Globus pallidus (tissue), 1 donor: Measurements from ENCODE around the gene MFRP.

ENCODE experiments used
- DNase-seq: peaks from one replicate; pipeline ENCODE4 v3.0.0-alpha.2; 2015; ENCODE audit warnings: low spot score

The MFRP gene

GRCh38 chr11:119318240-119319135, 28.0 kb downstream of the MFRP start:
- peak; percentile 50 for DNase-seq

DNA sequence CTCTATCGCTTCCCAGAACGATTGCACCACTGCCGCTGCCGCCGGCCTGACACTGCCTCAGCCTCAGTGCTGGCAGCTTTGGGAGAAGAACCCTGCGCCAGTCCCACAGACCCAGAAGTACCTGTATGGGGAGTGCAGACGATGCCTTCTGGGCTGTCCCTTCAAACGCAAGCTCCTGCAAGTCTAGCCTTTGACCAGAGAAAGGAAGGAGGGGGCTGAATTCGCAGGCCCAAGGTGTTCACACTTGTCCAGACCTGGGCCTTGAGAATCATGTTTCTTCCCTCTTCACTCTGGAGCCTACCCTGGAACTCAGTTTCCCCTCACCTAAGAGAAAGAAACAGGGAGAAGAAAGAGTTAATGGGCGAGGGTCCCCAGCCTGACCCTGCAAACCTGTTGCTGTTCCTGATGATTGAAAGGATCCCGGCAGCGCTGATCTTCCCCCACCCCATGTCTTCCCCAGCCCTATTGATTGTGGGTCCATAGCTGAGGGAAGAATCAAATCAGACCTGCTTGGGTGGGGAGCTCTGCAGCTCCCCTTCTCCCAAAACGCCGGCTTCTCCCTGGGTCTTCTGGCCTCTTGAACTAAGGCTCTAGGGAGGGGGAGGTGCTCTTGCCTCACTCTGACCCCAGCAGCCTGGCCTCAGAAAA, 28.8 kb downstream of the MFRP start:
- DNase-seq, result peak; percentile 38

DNA sequence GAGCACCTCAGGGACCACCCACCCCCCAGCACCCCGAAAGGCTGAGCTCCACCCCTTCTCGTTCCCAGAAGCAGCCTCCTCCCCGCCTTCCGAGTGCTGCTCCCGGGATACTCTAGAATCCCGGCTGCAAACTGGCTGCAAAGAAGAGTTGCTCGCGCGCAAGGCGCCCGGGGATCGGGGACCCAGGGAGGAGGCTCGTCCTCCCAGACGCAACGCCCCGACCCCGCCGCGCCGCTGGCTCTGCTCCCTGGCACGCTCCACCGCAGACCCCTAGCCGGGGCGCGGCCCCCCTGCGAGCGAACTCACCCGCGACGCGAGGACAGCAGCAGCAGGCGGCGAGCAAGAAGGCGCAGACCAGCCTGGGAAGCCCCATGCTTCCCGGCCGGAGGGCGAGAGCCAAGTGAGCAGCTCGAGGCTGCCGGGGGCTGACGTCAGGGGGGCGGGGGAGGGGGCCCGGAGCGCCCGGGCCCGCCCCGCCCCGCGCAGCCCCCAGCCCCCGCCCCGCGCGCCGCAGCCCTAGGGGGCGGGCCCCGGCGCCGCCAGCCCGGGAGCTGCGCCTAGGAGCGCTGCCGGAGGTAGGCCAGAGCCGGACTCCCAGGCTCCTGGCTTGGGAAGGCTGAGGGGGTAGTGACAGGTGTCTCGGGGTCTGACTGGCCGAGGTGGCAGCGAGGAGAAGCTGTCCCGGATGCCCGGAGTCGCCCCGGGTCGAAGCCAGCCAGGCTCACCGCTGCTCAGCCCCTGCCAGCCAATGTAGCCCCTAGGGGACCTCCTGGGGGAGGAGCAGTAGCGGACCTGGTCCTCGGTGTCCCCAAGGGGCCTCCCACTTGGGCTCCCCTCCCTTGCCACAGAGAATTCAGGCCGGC, 29.5 kb downstream of the MFRP start, which contains the start of gene MCAM:
MCAM (minus strand) TSS at position 402 of the 863 bp plus-strand sequence; CDS start at position 373, 29 bp downstream.
- peak; percentile 71 for DNase-seq

DNA sequence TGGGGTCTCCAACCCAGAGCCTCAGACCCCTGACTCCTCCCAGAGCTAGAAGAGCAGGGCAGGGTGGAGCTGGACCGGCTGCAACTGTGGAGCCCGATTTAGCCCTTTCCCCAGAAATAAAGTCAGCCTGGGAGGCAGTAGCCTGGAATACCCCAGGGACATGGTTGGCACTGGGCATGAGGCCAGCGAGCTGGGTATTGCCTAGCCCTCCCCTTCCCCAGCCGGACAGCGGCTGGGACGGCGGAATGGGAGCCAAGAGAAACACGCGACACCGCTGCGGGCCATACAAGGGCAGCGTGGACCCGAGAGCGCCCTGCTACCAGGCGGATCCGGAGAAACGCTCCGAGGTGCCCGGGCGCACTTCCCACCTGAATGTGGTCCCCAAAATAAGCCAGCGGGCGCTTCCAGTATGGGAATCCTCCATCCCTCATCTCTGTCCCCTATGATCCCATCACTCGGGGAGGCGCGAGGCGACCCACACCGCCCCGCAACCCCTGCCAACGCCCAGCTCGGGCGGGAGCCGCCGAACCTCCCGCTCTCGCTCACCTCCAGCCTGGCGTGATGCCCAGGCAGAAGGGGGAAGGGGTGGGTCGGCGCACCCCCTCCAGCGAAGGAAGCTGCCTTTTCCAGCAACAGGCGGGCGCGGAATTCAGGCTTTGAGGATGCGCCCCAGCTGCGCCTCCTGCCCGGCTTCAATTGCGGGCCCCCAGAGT, 30.3 kb downstream of the MFRP start:
- DNase-seq, result peak; percentile 90

GRCh38 chr11:119315131-119316015, 31.1 kb downstream of the MFRP start:
- DNase-seq, result peak; percentile 84

GRCh38 chr11:119314726-119315125, 31.8 kb downstream of the MFRP start:
- no peak for DNase-seq

- DNase-seq, result no peak
These were observed 35.8 kb downstream of the MFRP start for GRCh38 chr11:119310682-119311052.

DNA sequence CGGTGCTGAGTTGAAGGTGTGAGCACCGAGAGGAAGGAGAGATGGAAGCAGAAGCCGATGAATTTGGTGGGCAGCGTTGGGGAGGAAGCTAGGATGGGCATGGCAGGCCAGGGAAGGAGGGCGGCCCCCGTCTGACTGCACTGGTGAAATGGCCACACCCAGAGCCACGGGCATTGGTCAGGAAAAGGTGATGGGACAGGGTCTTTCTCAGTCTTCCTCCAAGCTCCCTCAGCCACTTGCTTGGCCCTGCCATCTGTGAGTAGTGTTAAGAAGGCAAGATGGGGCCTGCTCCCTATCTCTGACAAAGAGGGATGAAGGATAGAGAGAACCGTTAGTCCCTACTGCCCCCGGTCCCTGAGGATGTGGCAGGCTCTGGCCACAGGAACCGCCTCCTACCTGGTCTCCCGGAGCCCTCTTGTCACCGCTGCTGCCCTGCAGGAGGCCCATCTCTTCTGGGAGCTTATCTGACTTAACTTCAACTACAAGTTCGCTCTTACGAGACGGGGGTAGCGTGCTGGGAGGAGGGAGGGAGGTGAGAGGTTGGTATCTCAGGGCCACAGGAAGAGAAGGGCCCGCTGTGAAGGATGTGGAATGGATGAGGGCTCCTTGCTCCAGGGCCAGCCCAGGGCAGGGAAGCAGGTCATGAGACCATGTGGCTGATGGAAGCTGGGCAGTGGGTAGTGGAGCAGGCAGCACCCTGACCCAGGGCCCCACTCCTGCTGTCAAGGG, 36.4 kb downstream of the MFRP start:
- no peak for DNase-seq

- no peak for DNase-seq
These were observed 37.1 kb downstream of the MFRP start for GRCh38 chr11:119309411-119309810.

DNA sequence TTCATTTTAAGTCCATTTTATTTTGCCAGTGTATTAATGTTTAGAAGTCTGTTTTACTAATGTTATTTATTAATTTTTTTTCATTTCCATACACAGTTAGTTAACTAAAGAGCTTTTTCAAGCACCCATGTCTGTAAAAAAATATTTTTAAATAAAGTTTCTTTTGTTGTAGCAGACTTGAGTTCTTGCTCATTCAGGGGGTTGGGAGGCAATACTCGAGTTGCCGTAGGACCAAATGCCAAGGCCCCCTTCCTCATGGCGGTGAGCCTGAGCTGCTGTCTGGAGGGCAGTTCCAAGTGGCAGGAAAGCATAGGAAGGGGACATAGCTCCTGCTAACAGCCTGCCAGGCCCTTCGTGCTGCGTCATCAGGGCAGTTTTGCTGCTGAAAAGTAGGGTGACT, 38.5 kb downstream of the MFRP start:
- no peak for DNase-seq

DNA sequence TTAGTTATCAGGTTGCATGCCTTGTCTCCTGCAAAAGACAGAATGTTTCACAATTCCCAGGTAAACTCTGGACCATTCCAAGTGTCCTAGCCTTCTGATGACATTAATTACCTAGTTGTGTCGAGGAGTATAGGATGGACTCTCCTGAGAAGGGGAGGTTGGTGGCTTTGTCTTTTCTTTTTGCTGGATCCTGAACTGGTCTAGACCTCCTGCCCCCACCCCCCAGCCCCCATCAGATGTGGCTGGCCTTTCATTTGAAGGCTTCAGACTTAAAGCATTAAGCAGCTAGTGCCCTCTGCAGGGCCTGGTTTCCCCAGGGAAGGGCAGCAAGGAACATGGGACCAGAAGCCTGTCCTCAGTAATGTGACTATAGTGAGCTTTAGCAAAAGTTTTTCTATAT, 39.3 kb downstream of the MFRP start:
- DNase-seq, result no peak

DNA sequence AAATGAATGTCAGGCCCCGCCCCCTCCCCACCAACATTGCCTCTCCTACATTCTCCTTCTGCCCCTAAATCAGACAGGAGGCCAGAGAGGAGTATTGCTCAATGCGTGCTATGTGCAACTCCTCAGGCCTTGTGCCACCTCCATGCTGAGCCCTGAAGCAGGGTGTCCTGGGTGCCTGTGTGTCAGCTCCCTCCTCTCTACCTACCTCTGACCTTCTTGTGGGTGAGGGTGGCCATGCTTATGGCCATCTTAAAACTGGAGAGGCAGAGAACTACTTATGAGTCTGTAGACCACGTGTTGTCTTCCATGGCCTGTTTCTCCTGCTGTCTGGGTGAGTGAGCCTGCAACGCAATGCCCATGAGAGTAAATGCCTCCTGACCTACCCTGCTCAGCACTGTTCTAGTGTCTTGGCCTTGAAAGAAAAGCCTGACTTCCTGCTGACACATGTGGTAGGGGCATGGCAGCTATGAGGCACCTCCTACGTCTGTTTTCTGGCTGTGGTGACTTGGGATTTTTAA, 40.1 kb downstream of the MFRP start:
- no peak for DNase-seq

DNA sequence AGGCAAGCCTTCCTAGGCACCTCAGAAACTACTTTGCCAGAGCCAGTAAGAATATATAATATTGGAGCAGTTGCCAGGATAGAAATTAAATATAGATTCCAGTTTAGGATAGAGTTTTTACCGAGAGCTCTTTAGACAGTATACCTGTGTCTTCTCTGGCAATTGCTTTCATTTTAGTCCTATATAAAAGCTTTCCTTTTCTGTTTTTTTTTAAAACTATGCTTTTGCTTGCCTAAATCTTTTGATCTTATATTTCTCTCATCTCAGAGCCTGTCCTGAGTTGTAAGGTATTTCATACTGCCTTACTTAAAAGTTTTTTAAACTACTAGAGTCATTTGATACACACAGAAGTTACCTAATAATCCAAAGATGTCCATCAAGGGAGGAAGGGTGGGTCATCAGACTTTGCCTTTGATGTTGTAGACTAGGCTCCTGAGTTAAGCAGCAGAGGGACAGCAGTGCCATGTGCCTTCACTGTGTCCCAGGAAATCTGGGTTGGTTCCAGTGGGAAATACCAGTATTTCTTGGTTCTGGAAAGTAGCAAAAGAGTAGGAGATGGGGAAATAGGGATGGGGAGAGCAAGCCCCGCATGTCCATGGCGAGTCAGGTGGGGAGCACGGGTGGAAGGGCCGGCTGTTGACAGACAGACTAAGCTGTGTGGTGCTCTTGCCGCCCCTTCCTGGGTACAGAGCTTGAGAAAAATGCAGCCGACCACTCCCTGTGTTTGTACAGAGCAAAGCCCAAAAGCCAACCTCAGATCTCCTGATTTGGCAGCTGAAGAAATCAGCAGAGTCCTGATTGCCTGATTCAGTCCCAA, 40.7 kb downstream of the MFRP start:
- no peak for DNase-seq

DNA sequence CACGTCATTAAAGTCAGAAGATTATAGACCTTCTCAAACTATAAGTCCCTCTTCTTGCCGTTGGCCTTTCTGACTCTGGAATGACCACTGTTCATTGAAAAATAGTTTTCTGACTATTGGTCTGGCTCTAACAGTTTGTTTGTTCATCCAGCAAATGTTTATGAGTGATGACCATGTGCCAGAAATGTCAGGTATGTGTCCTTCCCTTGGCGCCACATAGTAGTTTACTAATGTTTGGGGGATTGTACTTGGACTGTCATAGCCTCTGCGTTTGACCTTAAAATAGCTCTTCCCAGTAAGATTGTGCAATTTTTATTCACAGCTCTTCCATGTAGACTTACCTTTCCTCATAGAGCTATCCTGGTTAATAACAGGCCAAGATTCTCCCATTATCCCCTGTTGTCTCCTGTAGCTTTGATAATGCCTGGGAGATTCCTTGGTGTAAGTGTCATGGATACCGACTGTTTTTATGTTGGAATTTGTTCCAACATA, 43.2 kb downstream of the MFRP start:
- DNase-seq, result no peak

GRCh38 chr11:119300198-119300964, 46.1 kb downstream of the MFRP start:
- no peak for DNase-seq

DNA sequence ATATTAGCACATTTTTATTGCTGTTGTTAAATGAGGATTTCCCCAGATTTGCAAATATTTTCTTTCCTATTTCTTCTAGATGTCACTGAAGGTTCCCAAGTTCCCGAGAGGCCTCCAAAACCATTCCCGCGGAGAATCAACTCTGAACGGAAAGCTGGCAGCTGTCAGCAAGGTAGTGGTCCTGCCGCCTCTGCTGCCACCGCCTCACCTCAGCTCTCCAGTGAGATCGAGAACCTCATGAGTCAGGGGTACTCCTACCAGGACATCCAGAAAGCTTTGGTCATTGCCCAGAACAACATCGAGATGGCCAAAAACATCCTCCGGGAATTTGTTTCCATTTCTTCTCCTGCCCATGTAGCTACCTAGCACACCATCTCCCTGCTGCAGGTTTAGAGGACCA, 47.1 kb downstream of the MFRP start:
- DNase-seq, result no peak

GRCh38 chr11:119298726-119299125, 47.8 kb downstream of the MFRP start:
- no peak for DNase-seq

GRCh38 chr11:119297938-119298337, 48.6 kb downstream of the MFRP start:
- no peak for DNase-seq
